ENCODE data around the gene MYADML2. TPM values are rescaled to one million over a fixed set of nuclear protein-coding genes. Genes with fewer than 3 reads are reported as not detected.

The MYADML2 gene
- total and polyA plus RNA-seq, 10 donors, result not detected

- Histone ChIP-seq H3K4me3 (no peak overlapping the region), H3K36me3 (no peaks in the 10 kb centered on the region), H3K27ac (no peak overlapping the region), H3K9me3 (no peaks in the 10 kb centered on the region), H3K27me3 (replicated peaks in 1 of 7) (peaks cover 0 to 75% (median 21%) of the 10 kb centered on the region in 7 donors), H3K4me1 (peaks cover 0 to 14% (median 7%) of the 10 kb centered on the region in 6 donors)
- DNase-seq, result no peak
- TF ChIP-seq POLR2A (IDR thresholded peaks at IDR 0.05) (no peak), CTCF (IDR thresholded peaks at IDR 0.05 in 8 of 11, conservative IDR thresholded peaks at IDR 0.05 in 3 of 11) (no peak), POLR2AphosphoS5 (IDR thresholded peaks at IDR 0.05) (no peak)
- 52 to 78% (median 66%) methylated on average over 7 to 12 of the region's 12 CpGs for WGBS, 5 donors
- intact Hi-C loops (cut with DNase I; ENCODE audit: low total_unique reads), result no loop called here
Measured at GRCh38 chr17:81942167-81942553, 4.9 kb downstream of the MYADML2 start.

GRCh38 chr17:81941484-81942166, 5.4 kb downstream of the MYADML2 start:
- TF ChIP-seq POLR2A (IDR thresholded peaks at IDR 0.05) (no peak), POLR2AphosphoS5 (IDR thresholded peaks at IDR 0.05) (no peak), CTCF (IDR thresholded peaks at IDR 0.05 in 8 of 11, conservative IDR thresholded peaks at IDR 0.05 in 3 of 11) (no peak)
- WGBS, 5 donors, result 35 to 54% (median 45%) methylated on average over 16 to 30 of the region's 30 CpGs; no CpG with 5 or more reads in 1 of the 5 donors
- Histone ChIP-seq H3K4me1 (peaks cover 0 to 20% (median 12%) of the 10 kb centered on the region in 6 donors), H3K36me3 (no peaks in the 10 kb centered on the region), H3K9me3 (no peaks in the 10 kb centered on the region), H3K27me3 (replicated peaks in 1 of 7) (peaks cover 0 to 80% (median 21%) of the 10 kb centered on the region in 7 donors), H3K27ac (no peak overlapping the region), H3K4me3 (no peak overlapping the region)
- no peak for DNase-seq
- intact Hi-C loops (cut with DNase I; ENCODE audit: low total_unique reads), result no loop called here

- no peak for TF ChIP-seq POLR2A (IDR thresholded peaks at IDR 0.05)
- intact Hi-C loops (cut with DNase I; ENCODE audit: low total_unique reads), result no loop called here
- no peak overlapping the region for H3K27ac ChIP-seq
- DNase-seq, result no peak
- H3K36me3 ChIP-seq, result no peaks in the 10 kb centered on the region
- no peak overlapping the region for H3K4me3 ChIP-seq
- 87 to 96% (median 92%) methylated on average over 28 to 56 of the region's 56 CpGs for WGBS, 5 donors
- H3K9me3 ChIP-seq, result no peaks in the 10 kb centered on the region
- peaks cover 0 to 28% (median 15%) of the 10 kb centered on the region in 6 donors for H3K4me1 ChIP-seq
- H3K27me3 ChIP-seq (replicated peaks in 1 of 7), result peaks cover 0 to 87% (median 21%) of the 10 kb centered on the region in 7 donors
Measured at GRCh38 chr17:81940538-81941483, 6.2 kb downstream of the MYADML2 start.

- H3K27me3 ChIP-seq (replicated peaks in 1 of 7), result peaks cover 0 to 93% (median 21%) of the 10 kb centered on the region in 7 donors
- DNase-seq, result no peak
- intact Hi-C loops (cut with DNase I; ENCODE audit: low total_unique reads), result no loop called here
- H3K4me3 ChIP-seq, result no peak overlapping the region
- no peaks in the 10 kb centered on the region for H3K36me3 ChIP-seq
- peaks cover 0 to 28% (median 15%) of the 10 kb centered on the region in 6 donors for H3K4me1 ChIP-seq
- no peak overlapping the region for H3K27ac ChIP-seq
- H3K9me3 ChIP-seq, result no peaks in the 10 kb centered on the region
- TF ChIP-seq CTCF (IDR thresholded peaks at IDR 0.05 in 8 of 11, conservative IDR thresholded peaks at IDR 0.05 in 3 of 11), result no peak
- no peak for TF ChIP-seq POLR2A (IDR thresholded peaks at IDR 0.05)
- no peak for TF ChIP-seq POLR2AphosphoS5 (IDR thresholded peaks at IDR 0.05)
- 84 to 92% (median 86%) methylated on average over 7 to 21 of the region's 21 CpGs for WGBS, 5 donors
Measured at GRCh38 chr17:81939881-81940385, 7.1 kb downstream of the MYADML2 start.
